GM20431 (cell line): ENCODE measurements around the gene MYOM3.

ENCODE experiments used
- in situ Hi-C: fragments of 300-500 bp; cut with MseI, MboI; formaldehyde crosslinking; loops from one replicate; pipeline ENCODE4 v1.15.0; 2020; ENCODE audit warnings: low sequenced_read_pairs; ENCODE audit not compliant: unreplicated experiment

Gene MYOM3

DNA sequence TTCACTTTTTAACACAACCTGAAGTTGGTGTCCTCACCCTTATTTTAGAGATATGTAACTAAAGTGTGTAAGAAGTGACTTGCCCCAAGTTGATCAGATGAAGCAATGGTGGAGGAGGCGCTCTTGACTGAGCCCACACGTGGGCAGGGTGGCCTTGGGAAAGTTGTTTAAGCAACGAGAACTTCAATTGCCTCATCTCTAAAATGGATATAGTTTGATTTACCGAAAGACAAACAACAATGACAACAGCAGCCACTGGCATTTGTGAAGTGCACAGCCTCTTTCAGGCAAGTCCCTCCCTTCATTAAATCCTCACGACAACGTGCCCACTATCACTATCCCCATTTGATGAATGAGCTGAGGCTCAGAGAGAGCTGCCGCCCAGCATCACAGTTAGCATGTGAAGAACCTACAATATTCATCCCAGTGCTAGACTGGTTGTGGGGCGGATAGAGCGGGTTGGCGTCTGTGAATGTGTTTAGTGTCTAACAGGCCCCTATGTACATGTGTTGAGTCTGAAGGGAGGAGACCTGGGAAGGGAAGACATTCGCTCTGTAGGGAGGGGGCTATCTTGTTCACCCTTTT is 28.0 kb upstream of the MYOM3 start:
- in situ Hi-C loops, result no loop called here

DNA sequence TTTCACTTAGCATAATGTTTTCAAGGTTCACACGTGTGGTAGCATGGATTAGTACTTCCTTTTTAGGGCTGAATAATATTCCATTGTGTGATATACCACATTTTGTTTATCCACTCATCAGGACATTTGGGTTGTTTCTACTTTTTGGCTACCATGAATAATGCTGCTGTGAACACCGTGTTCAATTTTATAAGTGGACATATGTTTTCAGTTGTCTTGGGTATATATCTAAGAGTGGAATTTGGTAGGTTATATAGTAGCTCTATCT is 27.2 kb upstream of the MYOM3 start:
- in situ Hi-C loops, result no loop called here

DNA sequence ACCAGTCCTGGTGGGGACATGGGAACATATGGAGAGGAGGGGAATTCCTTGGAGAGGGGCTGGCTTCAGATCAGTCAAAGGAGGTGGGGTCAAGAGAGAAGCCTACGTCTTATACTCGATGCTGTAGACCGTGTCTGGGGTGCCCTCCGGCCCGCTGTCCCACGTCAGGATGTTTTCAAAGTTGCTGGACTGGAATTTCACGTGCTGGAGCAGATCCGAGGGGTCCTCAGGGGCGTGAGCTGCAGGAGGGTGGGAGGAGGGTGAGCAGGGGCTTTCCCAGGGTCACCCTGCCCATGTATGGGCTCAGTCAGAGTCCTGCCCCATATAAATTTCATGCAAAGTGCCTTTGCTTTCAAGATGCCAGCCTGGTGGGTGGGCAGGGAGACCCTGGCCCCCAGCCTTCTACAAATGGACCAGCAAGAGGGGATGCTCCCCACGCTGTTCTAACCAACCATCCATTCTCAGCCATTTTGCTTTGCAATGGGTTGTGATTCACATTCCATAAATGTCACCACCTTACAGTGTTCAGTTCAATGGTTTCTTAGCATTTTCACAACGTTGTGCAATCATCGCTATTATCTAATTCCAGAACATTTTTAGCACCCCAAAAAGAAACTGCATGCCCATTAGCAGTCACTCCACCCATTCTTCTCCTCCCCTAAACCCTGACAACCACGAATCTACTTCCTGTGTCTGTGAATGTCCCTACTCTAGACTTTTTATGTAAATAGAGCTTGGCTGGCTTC is 26.7 kb upstream of the MYOM3 start:
- in situ Hi-C loops, result no loop called here

DNA sequence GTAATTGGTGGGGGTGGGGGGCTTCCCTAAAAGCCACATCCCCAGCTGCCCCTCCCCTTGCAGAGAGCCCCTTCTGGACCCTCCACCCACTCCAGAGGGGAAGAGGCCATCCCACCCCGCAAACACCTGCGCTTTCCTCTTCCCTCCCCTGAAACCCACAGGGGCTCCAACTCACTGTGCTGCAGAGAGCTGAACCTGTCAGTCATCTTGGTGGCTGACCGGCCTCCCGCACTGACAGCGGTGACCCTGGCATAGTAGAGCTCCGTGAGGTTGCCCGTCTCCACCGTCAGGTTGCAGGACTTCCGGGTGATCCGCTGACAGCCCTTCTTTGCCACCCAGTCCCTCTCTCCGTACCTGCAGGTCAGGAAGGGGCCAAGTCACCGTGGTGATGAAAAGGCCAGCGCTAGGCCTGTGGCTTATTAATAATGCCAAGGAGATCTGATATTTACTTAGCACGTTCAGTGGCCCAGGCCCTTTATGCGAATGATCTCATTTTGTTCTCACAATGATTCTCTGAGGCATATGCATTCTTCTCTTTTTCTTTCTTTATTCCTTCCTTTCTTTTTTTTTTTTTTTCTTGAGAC is 25.1 kb upstream of the MYOM3 start:
- in situ Hi-C loops, result no loop called here

DNA sequence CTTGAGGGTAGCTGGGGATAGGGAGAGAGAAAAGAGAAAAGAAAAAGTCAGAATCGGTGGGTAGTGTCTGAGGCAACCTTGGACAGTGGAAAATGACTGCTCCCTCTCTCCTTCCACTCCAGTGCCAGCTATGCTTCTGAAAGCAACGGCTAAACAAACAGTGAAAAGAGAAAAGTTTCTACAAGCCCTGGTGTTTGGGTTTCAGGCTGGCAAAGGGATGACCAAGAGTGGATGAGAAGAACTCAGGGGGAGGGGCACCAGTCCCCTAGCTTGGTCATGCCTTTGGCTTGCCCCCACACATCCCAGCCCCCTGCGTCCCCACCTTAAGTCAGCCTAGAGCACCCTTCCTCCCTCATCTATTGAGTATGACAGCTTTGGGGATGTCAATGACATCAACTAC is 22.4 kb upstream of the MYOM3 start:
- in situ Hi-C loops, result no loop called here

DNA sequence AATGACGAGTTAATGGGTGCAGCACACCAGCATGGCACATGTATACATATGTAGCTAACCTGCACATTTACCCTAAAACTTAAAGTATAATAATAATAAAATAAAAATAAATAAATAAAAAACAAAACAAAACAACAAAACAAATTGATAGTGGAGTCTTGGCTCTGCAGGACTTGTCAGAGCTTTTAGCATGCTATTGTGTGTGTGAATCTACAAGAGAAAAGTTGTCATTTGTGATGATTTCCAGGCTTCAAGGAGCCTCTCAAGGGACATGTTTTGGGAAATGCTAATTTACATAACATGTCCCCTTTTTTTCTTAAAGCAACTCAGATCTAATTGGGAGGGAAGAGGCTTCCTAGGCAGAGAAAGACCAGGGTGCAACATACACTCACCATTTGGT is 21.9 kb upstream of the MYOM3 start:
- in situ Hi-C loops, result no loop called here

DNA sequence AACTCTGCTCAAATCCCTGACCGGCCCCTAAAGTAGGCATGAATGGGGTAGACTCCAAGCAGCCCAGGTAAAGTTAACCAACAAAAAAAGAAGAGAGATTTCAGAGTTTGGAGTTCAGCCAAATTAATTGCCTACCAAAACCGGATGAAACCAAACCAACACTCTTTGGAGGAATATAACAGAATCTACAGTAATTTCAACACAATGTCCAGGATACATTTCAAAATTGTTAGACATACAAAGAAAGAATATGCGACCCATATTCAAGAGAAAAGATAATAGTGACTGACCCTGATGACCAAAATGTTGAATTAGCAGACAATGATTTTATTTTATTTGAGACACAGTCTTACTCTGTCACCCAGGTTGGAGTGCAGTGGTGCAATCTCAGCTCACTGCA is 18.4 kb upstream of the MYOM3 start:
- in situ Hi-C loops, result no loop called here

DNA sequence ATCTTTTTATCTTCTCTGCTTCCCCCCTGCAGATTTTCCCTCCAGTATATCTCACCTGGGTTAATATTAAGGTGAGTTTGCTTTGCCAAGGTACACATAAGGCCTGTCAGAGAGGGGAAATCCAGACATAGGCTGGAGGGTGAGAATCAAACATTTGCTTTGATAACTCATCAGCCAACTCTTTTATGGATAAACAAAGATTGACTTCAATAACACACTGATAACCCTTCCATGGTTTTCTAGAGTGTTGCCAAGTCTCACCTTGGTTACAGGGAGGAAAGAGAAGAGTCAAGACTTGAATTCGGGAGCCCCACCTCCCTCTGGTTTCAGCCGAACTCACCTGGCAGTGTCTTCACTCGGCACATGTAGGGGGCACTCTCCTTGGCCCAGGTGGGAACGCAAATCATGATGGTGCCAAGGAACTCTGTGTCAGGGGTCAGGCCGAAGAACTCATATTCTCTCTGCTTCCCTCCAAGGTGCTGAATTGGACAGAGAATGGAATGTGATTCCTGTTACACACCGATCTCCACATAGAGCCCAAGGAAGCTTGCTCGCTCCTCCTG is 15.9 kb upstream of the MYOM3 start:
- in situ Hi-C loops, result no loop called here

DNA sequence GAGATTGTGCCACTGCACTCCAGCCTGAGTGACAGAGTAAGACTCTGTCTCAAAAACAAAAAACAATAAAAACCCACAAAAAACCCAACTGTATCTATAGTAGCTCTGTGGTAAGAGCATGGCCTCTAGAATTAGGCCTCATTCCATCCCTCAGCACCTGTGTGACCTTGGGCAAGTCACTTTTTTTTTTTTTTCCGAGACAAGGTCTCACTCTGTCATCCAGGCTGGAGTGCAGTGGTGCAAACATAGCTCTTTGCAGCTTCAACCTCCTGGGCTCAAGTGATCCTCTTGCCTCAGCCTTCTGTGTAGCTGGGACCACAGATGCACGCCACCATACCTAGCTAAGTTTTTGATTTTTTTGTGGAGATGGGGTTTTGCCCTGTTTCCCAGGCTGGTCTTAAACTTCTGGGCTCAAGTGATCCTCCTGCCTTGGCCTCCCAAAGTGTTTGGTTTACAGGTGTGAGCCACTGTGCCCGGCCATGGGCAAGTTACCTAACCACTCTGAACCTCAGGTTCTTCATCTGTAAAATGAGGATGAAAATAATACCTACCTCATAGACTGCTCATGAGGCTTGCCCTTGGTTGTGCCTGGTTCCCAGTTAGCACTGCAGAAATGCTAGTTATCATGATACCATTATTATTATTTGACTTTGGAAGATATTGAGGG is 15.3 kb upstream of the MYOM3 start:
- in situ Hi-C loops, result no loop called here

DNA sequence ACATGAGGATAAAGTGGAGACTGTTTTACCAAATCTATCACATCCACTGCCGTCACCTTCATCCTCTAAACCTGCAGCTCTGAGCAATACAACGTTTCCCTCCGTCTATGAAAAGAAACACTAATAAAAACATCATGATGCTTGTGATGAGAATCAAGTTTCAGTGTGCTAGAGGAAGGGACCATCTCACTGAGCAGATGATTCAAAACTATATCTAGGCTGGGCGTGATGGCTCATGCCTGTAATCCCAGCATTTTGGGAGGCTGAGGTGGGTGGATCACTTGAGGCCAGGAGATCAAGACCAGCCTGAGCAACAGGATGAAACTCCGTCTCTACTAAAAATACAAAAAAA is 14.7 kb upstream of the MYOM3 start:
- in situ Hi-C loops, result no loop called here

DNA sequence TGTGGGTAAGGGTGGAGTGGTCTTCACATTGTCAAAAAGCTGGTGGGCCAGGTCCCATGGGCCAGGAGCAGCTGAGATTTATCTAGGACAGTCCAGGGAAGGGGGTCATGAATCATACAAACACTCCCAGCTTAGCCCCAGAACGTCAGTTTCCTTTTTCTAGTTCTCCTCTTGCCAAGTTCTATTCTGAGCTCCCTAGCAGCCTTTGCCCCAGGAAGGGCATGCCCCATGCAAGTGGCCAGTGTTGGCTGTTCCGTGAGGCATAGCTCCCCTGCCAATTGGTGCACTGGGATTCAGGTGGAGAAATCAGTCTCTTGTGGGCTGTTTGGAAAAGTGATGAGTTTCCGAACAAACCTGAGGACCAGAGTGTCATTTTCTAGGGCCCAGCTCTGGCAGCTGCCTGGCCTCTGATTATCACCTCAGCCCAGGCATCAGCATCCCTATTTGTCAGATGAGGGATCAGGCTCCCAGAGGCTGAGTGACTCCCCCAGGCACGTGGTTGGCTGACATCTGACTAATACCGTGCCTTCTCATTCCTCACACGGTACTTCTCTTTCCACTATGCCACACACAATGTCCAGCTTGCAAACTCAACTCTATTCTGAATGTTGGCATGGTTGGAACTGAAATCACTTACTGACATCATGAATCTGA is 14.2 kb upstream of the MYOM3 start:
- in situ Hi-C loops, result no loop called here

DNA sequence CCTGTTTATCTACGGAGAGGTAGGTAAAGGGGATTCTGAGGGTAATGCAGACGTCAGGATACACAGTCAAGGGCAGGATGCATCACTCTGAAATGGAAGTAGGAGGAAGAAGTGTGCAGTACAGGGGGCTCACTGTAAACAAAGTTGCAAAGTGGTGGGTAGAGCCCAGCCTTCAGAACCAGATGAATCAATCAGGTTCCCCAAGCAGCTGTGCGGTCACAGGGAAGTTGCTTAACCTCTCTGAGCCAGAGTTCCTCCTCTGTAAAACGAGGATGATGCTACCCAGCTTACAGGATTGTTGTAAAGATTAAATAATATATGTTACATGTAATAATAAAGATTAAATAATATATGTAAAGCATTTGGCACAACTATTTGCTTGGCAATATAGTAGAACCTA is 13.5 kb upstream of the MYOM3 start:
- in situ Hi-C loops, result no loop called here

DNA sequence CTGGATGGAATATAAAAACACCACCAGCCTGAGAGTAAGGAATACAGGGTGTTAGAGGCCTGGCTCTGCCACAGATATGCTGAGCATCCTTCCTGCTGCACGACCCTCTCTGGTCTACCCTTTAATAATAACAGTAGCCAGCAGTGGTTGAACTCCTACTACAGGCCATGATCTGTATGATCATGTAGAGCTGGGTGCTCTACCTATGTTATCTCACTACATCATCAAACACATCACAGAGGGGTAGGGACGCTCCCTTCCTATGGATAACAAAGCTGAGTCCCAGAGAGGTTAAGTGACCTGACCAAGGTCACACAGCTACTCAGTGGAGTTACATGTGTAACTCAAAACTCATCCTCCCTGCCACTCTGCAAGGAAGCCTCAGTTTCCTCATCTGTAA is 13.0 kb upstream of the MYOM3 start:
- in situ Hi-C loops, result no loop called here

DNA sequence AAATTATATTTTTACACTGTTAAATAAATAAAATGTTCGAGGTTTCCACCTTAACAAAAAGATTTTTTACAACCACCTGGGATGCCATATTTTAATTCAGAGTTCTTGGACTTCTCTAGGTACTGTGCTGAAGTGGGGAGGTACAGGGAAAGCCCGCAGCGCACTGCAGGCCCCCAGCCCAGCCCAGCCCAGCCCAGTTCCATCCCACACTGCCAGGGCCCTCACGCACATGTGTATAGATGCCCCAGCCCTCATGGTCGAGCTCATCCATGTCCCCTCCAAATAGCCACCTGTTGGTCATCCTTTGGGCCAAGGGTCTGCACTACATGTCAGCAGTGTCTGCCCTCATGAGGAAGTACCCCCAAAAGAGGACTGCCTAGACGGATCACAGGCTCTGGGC is 11.7 kb upstream of the MYOM3 start:
- in situ Hi-C loops, result no loop called here

DNA sequence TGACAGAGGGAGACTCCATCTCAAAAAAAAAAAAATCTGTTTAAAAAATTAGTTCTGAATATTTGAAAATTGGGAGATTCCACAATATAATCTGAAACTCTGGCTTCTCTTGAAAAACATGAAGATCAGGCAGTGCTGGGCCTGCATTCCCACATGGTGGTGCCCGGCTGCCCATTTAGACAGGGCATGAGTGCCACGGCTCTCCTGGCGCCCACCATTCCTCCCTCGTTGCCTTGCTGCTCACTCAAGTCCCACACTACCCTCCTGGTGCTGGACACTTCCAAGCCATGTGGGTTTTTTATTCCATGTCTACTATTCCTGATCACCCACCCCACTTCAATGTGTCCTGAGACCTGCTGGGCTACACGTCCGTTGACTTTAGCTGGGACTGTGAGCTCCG is 10.8 kb upstream of the MYOM3 start:
- in situ Hi-C loops, result no loop called here

DNA sequence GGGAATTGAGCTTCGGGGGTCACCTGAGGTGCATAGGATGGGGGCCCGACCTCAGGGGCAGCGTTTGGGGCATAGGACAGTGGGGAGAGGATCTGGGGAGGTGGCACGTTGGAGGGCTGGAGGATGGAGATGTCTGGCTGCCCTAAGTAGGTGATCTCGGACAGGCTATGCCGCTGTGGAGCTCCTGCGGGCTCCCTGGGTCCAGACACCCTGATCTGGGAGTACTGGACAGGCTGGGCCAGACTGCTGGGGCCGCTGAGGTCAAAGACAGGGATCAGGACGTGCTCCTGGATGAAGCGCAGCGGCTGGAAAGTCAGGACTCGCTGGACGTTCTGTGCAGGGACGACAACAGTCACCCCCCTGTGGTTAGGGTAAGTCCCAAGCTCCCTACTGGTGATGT is 9.5 kb upstream of the MYOM3 start:
- in situ Hi-C loops, result no loop called here

DNA sequence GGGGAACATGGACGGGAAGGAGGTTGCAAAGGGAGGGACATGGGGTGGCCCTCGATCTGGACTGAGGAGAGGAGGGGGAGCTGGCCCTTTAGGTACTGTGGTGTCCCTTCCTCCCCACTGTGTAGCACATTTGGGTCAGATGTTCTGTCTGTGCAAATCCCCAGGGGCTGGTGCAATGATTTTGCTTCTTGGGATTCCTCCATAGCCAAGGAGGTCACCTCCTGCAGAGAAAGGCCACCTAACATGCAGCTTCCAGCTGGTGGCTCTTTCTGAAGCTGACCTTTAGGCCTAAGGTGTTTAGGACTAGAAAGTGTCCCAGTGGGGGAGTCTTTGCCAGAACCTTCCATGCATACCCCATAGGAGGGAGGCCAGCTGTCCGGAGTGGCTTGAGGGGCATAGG is 9.0 kb upstream of the MYOM3 start:
- in situ Hi-C loops, result no loop called here

DNA sequence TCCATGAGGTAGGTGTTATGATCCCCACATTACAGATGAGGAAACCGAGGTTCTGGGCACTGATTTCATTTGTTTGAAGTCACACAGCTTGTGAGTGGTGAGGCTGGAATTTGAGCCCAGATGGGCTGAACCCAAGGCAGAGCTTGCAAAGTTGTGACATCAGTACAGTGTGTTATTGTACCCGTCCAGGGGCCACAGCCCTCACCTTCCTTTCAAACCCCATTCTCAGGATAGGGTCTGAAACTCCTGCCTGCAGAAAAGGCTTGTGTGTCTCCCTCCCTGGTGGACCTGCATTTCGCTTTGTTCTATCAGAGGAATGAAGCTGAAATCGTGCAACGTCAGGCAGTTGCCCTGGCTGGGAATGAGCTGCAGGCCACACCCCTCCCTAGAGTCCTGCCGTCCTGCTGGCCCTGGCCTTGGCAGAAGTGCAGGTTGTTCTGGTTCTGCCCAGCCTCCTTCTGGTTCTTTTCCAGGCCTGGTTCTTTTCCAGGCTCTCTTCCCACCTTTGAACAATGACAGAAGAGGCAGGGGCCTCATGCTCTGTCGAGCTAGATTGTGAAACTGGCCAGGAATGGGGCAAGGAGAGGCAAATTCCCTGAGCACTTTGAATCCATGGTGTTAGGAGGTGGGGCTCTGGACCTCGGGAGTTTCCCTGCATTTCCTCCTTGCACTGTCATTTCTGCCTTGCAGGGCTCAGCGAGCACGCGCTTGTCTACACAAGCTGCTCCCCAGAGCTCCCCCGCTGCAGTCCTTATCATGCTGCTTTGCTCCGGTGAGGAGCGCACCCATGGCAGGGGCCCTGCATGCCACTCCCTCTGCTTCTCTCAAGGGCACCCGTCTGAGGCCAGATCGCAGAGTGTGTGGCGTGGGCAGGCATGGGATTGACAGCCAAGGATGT is 8.2 kb upstream of the MYOM3 start:
- in situ Hi-C loops, result no loop called here

DNA sequence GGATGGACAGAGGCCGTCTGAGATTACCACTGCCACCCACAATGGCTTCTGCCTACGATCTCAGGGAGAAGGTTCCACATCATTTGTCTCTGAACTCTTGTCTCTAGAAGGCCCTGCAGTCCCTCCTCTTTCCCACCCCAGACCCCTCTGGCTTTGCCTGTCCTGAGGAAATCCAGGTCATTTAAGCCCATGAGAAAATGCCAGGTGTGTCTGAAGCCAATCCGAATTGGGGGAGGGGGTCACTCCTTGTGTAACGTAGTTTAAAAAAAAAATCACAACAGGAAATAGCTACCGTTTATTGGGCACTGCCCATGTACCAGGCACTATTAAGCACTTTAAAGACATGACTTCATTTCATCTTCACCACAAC is 7.5 kb upstream of the MYOM3 start:
- in situ Hi-C loops, result no loop called here
